ENCODE measurements around the gene DMPK. TPM values are rescaled to one million over a fixed set of nuclear protein-coding genes. Genes with fewer than 3 reads are reported as not detected.
A peak's percentile ranks its signal among the peaks of the same experiment; 100 is the strongest.

The DMPK gene
- polyA plus RNA-seq, 4 donors, result 41.9 to 53.6 (median 47.1) TPM

DNA sequence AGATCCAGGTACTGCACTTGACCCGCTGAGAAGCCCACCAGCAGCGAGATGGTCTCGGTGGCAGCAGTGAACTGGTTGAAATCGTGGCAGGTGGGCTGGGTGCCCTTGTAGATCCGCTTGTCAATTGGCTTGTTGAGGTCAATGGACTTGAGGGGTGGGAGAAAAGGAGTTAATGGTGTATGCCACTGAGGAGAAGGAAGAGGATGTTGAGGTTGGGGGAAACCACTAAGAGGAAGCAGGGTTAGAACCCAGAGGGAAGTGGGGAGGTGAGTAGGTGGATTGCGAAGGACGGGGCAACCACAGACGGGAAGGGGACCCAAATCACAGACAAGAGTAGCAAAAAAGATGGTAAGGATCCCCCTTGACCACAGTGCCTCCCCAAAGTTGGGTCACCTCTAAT lies 8.7 kb upstream of the DMPK start:
- DNase-seq (ENCODE audit: low read depth in 4 of 4, low spot score in 3 of 4), result no peak

DNA sequence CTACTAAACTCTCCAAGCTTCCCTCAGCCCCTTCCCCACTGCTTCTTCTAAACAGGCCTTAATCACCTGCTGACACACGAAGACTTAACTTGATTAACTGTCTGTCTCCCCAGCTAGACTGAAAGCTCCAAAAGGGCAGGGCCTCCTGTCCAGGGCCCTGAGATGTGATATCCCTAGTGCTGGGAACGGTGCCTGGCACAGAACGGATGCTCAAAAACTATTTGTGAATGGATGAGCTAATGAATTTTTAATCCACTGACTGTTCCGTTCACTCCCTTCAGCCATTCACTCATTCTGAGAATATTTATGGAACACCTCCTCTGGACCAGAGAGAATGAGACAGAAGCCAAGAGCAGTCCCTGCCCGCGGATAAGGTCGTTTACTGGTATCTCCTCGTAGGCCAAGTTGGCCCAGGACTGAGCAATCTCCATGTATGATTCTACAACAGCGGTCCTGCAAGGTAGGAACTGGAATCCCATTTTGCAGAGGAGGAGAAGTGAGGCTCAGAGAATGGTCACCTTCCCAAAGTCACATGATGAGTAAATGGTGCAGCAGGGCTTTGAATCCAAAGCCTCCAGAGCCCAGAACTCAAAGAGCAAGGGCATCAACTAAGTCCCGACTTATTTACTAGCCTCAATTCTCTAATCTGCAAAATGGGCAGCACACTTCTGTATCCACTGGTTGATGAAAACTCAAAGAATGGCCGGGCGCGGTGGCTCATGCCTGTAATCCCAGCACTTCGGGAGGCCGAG lies 6.9 kb upstream of the DMPK start:
- no peak for DNase-seq (ENCODE audit: low read depth in 4 of 4, low spot score in 3 of 4)

DNA sequence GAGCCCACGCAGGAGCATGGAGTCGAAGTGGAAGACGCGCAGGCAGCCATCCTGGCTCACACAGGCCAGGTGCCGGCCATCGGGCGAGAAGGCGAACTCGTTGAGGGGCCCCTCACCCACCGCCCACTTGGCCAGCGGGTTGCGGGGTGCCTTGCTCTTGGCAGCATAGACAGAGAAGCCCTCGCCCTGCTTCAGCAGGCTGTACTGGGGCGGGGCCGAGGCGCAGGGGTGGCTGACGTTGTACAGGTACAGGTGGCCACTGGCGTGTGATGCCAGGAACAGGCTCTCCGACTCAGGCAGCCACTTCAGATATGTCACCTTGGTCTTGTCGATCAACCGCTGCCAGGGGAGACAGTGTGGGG lies 4.2 kb upstream of the DMPK start:
- DNase-seq (ENCODE audit: low read depth in 4 of 4, low spot score in 3 of 4), result no peak

GRCh38 chr19:45785781-45786532 lies 3.7 kb upstream of the DMPK start:
- no peak for DNase-seq (ENCODE audit: low read depth in 4 of 4, low spot score in 3 of 4)

GRCh38 chr19:45785097-45785496 lies 2.8 kb upstream of the DMPK start:
- no peak for DNase-seq (ENCODE audit: low read depth in 4 of 4, low spot score in 3 of 4)

- no peak for DNase-seq (ENCODE audit: low read depth in 4 of 4, low spot score in 3 of 4)
These were observed 1.8 kb upstream of the DMPK start for GRCh38 chr19:45784096-45784495.

- no peak for DNase-seq (ENCODE audit: low read depth in 4 of 4, low spot score in 3 of 4)
These were observed 813 bp upstream of the DMPK start for GRCh38 chr19:45782820-45783785.

DNA sequence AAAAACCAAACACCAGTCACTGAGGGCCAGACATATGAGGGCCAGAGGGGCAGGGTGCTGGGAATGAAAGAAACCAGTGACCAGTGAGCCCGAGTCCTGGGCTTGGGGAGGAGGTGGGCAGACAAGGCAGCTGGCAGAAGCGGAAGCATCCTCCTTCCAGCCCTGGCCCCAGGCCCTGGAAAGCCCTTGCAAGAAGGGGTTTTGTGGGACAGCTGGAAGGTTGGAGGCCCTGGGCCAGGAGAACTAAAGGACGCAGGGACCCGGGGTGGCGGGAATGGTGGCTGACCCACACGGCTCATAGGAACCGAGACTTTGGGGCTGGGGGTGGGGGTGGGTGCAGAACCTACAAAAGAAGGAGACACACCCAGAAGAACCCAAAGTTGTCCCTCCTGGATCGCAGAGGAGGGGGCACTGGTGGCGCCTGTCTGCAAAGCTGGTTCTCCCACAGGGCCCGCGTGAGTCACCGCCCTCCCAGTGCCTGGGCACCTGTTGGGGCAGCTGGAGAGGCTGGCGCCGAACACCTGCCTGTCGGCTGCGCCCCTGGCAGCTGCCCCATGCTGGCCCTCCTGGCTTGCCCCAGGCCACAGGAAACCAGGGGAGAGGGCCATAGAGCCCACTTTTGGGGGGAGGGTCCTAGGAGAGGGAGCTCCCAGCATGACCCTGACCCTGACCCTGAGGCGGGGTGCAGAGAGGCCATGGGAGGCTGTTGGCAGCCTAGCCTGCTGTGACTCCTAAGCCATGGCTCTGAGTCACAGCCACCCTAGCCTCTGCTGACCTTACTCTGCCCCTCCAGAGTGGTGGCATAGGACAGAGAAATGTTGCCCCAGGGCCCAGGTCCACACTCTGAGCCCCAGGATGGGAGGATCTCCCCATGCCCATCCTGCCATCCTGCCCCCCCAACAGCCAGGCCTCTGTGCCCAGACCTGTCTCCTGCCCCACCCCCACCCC lies 802 bp downstream of the DMPK start:
- DNase-seq (ENCODE audit: low read depth in 4 of 4, low spot score in 3 of 4), result no peak

- no peak for DNase-seq (ENCODE audit: low read depth in 4 of 4, low spot score in 3 of 4)
These were observed 1.7 kb downstream of the DMPK start for GRCh38 chr19:45780448-45781213.

- DNase-seq (ENCODE audit: low read depth in 4 of 4, low spot score in 3 of 4), result no peak
These were observed 2.2 kb downstream of the DMPK start for GRCh38 chr19:45780146-45780447.

- DNase-seq (ENCODE audit: low read depth in 4 of 4, low spot score in 3 of 4), result peak in 2 of 4 donors; percentile 68 to 72
These were observed 2.8 kb downstream of the DMPK start for GRCh38 chr19:45779231-45780145.

DNA sequence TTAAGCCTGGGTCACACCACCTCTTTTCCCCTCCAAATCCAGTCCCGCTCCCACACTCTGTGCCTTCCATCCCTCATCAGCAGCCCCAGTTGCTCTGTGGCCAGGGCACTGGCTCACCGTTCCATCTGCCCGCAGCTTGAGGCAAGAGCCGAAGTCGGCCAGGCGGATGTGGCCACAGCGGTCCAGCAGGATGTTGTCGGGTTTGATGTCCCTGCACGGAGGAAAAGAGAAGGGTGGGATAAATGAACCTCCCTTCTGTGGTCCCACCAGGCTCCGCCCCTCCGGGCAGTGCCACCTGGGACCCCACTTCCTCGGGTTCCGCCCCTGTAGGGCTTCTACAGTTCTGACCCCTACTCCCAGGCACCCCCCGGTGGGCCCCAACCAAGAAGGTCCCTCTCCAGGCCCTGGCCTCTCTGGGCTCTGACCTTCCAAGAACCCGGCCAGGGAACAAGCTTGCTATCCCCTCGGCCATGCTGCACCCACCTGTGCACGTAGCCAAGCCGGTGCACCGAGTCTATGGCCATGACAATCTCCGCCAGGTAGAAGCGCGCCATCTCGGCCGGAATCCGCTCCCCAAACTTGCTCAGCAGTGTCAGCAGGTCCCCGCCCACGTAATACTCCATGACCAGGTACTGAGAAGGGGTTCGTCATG lies 4.2 kb downstream of the DMPK start:
- no peak for DNase-seq (ENCODE audit: low read depth in 4 of 4, low spot score in 3 of 4)

GRCh38 chr19:45777395-45777961 lies 4.8 kb downstream of the DMPK start:
- no peak for DNase-seq (ENCODE audit: low read depth in 4 of 4, low spot score in 3 of 4)

GRCh38 chr19:45774765-45775164 lies 7.5 kb downstream of the DMPK start:
- DNase-seq (ENCODE audit: low read depth in 4 of 4, low spot score in 3 of 4), result no peak

DNA sequence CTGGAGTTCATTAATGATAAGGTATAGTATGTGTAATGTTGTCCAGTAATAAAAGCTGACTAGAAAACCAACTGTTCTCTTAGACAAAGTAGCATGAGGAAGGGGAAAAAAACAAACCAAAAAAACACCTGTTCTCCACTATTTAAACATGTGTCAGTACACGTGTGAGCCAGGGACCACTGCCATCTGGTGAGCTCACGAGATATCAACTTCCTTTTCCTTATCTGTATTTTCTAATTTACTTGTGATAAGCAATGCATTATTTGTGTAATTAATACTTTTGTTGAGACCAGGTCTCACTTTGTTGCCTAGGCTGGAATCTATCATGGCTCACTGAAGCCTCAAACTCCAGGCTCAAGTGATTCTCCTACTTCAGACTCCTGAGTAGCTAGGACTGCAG lies 8.9 kb downstream of the DMPK start:
- no peak for DNase-seq (ENCODE audit: low read depth in 4 of 4, low spot score in 3 of 4)

DNA sequence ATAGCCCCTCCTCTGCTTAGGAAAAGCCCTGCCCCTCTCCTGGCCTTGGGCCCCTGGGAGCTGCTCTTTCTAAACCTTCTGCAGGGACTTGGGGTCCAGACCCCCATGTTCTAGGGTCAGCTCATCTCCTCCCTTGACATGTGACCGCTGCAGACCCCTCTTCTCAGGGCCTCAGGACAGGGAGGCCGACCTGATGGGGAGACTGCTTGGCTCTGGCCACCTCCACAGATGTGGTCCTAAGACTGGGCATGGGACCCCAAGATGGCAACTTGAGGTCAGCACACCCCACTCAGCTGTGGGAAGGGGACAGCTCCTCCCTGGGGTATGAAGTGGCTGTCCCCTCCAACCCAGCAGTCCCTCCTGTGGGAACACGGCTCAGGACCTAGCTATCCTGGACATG lies 9.4 kb downstream of the DMPK start:
- no peak for DNase-seq (ENCODE audit: low read depth in 4 of 4, low spot score in 3 of 4)

DNA sequence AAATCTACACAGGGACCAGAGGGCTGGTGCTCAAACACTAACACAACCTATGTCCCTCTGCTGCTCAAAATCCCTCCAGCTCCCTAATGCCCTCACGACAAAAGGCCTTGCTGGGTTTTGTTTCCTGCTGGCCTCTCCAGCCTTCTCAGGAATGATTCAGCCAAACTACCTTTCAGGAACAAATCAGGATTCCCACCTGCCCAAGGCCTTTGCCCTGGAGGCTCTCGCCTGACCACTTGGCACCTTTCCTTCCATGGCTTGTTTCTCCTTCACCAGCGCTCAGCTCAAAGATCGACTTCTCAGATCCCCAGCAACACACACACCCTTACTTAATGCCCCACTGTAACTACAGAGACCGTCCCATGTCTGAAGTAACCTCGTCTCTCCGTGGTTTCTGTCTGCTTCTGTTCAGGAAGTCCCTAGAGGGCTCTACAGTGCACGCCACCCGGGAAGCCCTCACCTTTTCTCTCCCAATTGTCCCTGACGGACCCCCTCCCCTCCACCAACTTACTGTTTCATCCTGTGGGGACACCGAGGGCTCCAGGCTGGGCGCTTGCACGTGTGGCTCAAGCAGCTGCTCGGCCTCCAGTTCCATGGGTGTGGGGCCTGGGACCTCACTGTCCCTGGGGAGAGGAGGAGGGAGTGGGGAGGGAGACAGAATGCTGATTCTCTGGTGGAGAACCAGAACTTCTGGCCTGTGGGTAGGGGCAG lies 10.0 kb downstream of the DMPK start:
- no peak for DNase-seq (ENCODE audit: low read depth in 4 of 4, low spot score in 3 of 4)

Measured in right renal pelvis (tissue), 4 donors.